GM23248 (cell line): Measurements from ENCODE around the gene COL9A3. TPM values are rescaled to one million over a fixed set of nuclear protein-coding genes. Genes with fewer than 3 reads are reported as not detected.
A peak's percentile ranks its signal among the peaks of the same experiment; 100 is the strongest.

Experiments
- DNase-seq: peaks from one replicate; pipeline ENCODE4 v3.0.0-alpha.2; 2015
- H2AFZ ChIP-seq: fragments of 200-600 bp; sonication (generic); 2 replicates; pipeline ENCODE4 v1.6.1; 2016; ENCODE audit warnings: antibody characterized with exemption
- H3F3A ChIP-seq: fragments of 200-600 bp; sonication (generic); 2 replicates; pipeline ENCODE4 v1.6.1; 2016; ENCODE audit warnings: mild to moderate bottlenecking, antibody characterized with exemption, mixed run types; ENCODE audit not compliant: insufficient read depth
- H3K27ac ChIP-seq: fragments of 200-600 bp; sonication (generic); 2 replicates; pipeline ENCODE4 v1.5.1; 2016; ENCODE audit warnings: mild to moderate bottlenecking
- H3K27me3 ChIP-seq: fragments of 200-600 bp; sonication (generic); replicated peaks from 2 replicates; pipeline ENCODE4 v1.6.1; 2016; ENCODE audit warnings: mild to moderate bottlenecking; ENCODE audit not compliant: insufficient read depth
- H3K36me3 ChIP-seq: fragments of 200-600 bp; sonication (generic); 2 replicates; pipeline ENCODE4 v1.6.1; 2016; ENCODE audit warnings: low read depth, mild to moderate bottlenecking
- H3K4me1 ChIP-seq: fragments of 200-600 bp; sonication (generic); 2 replicates; pipeline ENCODE4 v1.6.1; 2016; ENCODE audit warnings: mild to moderate bottlenecking; ENCODE audit not compliant: insufficient read depth
- H3K4me2 ChIP-seq: fragments of 200-600 bp; sonication (generic); one replicate; pipeline ENCODE4 v1.6.1; 2016; ENCODE audit warnings: mild to moderate bottlenecking; ENCODE audit not compliant: unreplicated experiment
- H3K4me3 ChIP-seq: fragments of 200-600 bp; sonication (generic); 2 replicates; pipeline ENCODE4 v1.5.1; 2016; ENCODE audit warnings: mild to moderate bottlenecking
- H3K79me2 ChIP-seq: fragments of 200-600 bp; sonication (generic); 2 replicates; pipeline ENCODE4 v1.6.1; 2016; ENCODE audit warnings: mild to moderate bottlenecking; ENCODE audit not compliant: insufficient read depth
- H3K9ac ChIP-seq: fragments of 200-600 bp; sonication (generic); 2 replicates; pipeline ENCODE4 v1.6.1; 2016; ENCODE audit warnings: mild to moderate bottlenecking
- H3K9me2 ChIP-seq: fragments of 200-600 bp; sonication (generic); 2 replicates; pipeline ENCODE4 v1.6.1; 2016; ENCODE audit warnings: mixed run types, mild to moderate bottlenecking, moderate library complexity; ENCODE audit not compliant: insufficient read depth
- H3K9me3 ChIP-seq: fragments of 200-600 bp; sonication (generic); one replicate; pipeline ENCODE4 v1.6.1; 2017; ENCODE audit warnings: low read depth
- H4K20me1 ChIP-seq: fragments of 200-600 bp; sonication (generic); 2 replicates; pipeline ENCODE4 v1.6.0; 2016; ENCODE audit not compliant: insufficient read depth
- EZH2 ChIP-seq: fragments of 200-600 bp; sonication (generic); IDR thresholded peaks from 2 replicates; pipeline ENCODE4 v1.6.1; 2018; ENCODE audit warnings: antibody characterized with exemption, mild to moderate bottlenecking; ENCODE audit not compliant: insufficient read depth, poor library complexity, severe bottlenecking
- EZH2phosphoT487 ChIP-seq: fragments of 200-600 bp; sonication (generic); IDR thresholded peaks from 2 replicates; pipeline ENCODE4 v1.6.1; 2018; ENCODE audit warnings: antibody characterized with exemption, moderate library complexity, mild to moderate bottlenecking, low read depth; ENCODE audit not compliant: insufficient read depth
- WGBS, 2 experiments: methylation state at CpG; one replicate each; pipeline ENCODE4 v1.1.6; 2015 to 2017; ENCODE audit warnings: low lambda C conversion rate in 2 of 2, low coverage in 1 of 2; ENCODE audit errors: missing lambda C conversion rate in 2 of 2; 5-methylcytosine and 5-hydroxymethylcytosine counted together
- in situ Hi-C: fragments of 300-500 bp; cut with MboI; formaldehyde crosslinking; loops from 2 replicates; pipeline ENCODE4 v1.15.0; 2020
- polyA plus RNA-seq: library from polyadenylated mRNA; unstranded; fragments of >200 nt; fragmentation: Nextera tagmentation; extraction: Ambion mirVana; gene quantifications from 2 replicates; pipeline ENCODE4 v1.2.1, GENCODE V29; 2016
- total RNA-seq: library from RNA; depleted of rRNA; stranded (reverse); fragments of >200 nt; shearing (Covaris generic); gene quantifications from 2 replicates; pipeline ENCODE4 v1.2.3, GENCODE V29; 2014

COL9A3 gene
- total and polyA plus RNA-seq, 2 experiments from 2014 or later, result 0.25 TPM; not detected in 1

- Histone ChIP-seq H3K4me3 (no peak overlapping the region), H3K4me1 (peaks cover 12% of the 10 kb centered on the region), H2AFZ (no peak overlapping the region), H3K79me2 (no peaks in the 10 kb centered on the region), H3K9ac (no peak overlapping the region), H3K27me3 (no peaks in the 10 kb centered on the region), H3K36me3 (peaks cover 16% of the 10 kb centered on the region), H3K9me3 (no peaks in the 10 kb centered on the region), H3K27ac (no peak overlapping the region), H3K9me2 (no peaks in the 10 kb centered on the region), H3F3A (peaks cover 24% of the 10 kb centered on the region; the same call in 1 of the 2 replicates), H3K4me2 (no peak overlapping the region), H4K20me1 (peaks cover 3% of the 10 kb centered on the region; the same call in 1 of the 2 replicates)
- WGBS, 2 experiments, result 69 to 71% methylated on average over 20 of the region's 20 CpGs
- no peak for DNase-seq
- in situ Hi-C loops, result no loop called here
- TF ChIP-seq EZH2phosphoT487 (no peak), EZH2 (no peak)
Measured at GRCh38 chr20:62885046-62885895, 68.4 kb downstream of the COL9A3 start.

- H3K79me2 ChIP-seq, result no peaks in the 10 kb centered on the region
- 83 to 86% methylated on average over 22 to 23 of the region's 23 CpGs for WGBS, 2 experiments
- peaks cover 24% of the 10 kb centered on the region; the same call in 1 of the 2 replicates for H3F3A ChIP-seq
- no peak overlapping the region for H3K4me2 ChIP-seq
- no peak overlapping the region for H3K9ac ChIP-seq
- H3K9me2 ChIP-seq, result no peaks in the 10 kb centered on the region
- TF ChIP-seq EZH2 (no peak), EZH2phosphoT487 (no peak)
- no peak overlapping the region for H3K27ac ChIP-seq
- no peak overlapping the region for H3K4me3 ChIP-seq
- H2AFZ ChIP-seq, result no peak overlapping the region
- peaks cover 12% of the 10 kb centered on the region for H3K4me1 ChIP-seq
- H3K27me3 ChIP-seq, result no peaks in the 10 kb centered on the region
- H4K20me1 ChIP-seq, result peaks cover 3% of the 10 kb centered on the region; the same call in 1 of the 2 replicates
- in situ Hi-C loops, result no loop called here
- no peak for DNase-seq
- H3K9me3 ChIP-seq, result no peaks in the 10 kb centered on the region
- peaks cover 24% of the 10 kb centered on the region for H3K36me3 ChIP-seq
Measured at GRCh38 chr20:62885896-62886708, 69.3 kb downstream of the COL9A3 start.

GRCh38 chr20:62886709-62887058 lies 69.8 kb downstream of the COL9A3 start:
- Histone ChIP-seq H3K27ac (0 out of 2 replicates have a peak overlapping the region, but pooled peaks have one; percentile 74), H3K36me3 (peaks cover 30% of the 10 kb centered on the region), H3K4me3 (no peak overlapping the region), H3K4me1 (peaks cover 12% of the 10 kb centered on the region), H3K9me3 (no peaks in the 10 kb centered on the region), H2AFZ (no peak overlapping the region), H3K79me2 (no peaks in the 10 kb centered on the region), H3K9ac (no peak overlapping the region), H3F3A (peaks cover 24% of the 10 kb centered on the region; the same call in 1 of the 2 replicates), H3K27me3 (no peaks in the 10 kb centered on the region), H3K4me2 (no peak overlapping the region), H3K9me2 (no peaks in the 10 kb centered on the region), H4K20me1 (peaks cover 3% of the 10 kb centered on the region; the same call in 1 of the 2 replicates)
- in situ Hi-C loops, result no loop called here
- TF ChIP-seq EZH2 (no peak), EZH2phosphoT487 (no peak)
- WGBS, 2 experiments, result 85 to 93% methylated on average over 7 of the region's 7 CpGs
- no peak for DNase-seq

DNA sequence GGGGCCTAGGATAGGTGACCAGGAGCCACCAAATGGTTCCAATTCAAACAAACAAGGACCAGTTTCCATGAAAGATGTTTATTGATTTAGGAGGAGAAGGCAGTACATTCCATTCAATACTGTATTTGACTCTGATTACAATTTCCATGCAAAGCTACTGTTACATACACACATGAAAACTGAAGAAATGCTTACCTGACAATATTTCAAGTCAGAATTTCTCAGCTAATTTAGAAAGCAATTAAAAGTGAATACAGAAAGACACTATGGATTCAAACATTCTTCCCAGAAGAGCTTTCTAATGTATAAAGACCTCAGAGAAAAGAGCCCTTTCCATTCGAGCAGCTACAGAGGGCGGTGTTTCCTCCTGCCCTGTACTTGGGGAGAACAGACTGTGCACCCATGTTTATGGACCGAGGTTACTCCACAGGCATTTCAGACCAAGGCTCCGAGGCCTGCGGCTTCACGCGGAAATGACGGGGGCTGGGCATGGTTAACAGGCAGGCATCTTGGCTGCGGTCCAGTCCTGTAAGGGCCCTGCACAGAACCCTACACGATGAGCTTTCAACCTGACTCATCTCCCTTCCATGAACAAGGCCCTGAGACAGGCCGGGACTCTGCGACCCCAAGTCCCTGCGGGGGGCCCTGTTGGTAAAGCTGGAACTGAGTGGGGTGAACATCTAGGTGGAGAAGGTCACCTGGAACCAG lies 70.5 kb downstream of the COL9A3 start:
- Histone ChIP-seq H3K4me3 (no peak overlapping the region), H3K9me3 (no peaks in the 10 kb centered on the region), H2AFZ (no peak overlapping the region), H3K4me1 (peaks cover 12% of the 10 kb centered on the region), H3K27me3 (no peaks in the 10 kb centered on the region), H3K9me2 (no peaks in the 10 kb centered on the region), H3K36me3 (peaks cover 35% of the 10 kb centered on the region), H3K9ac (peak overlapping the region; percentile 45; the same call in 1 of the 2 replicates), H3K4me2 (peak overlapping the region; percentile 29), H3F3A (peaks cover 24% of the 10 kb centered on the region; the same call in 1 of the 2 replicates), H3K79me2 (no peaks in the 10 kb centered on the region), H4K20me1 (peaks cover 3% of the 10 kb centered on the region; the same call in 1 of the 2 replicates), H3K27ac (peak overlapping the region; percentile 74)
- TF ChIP-seq EZH2 (no peak), EZH2phosphoT487 (no peak)
- 40 to 50% methylated on average over 13 of the region's 13 CpGs for WGBS, 2 experiments
- in situ Hi-C loops, result no loop called here
- DNase-seq, result peak; percentile 94
